ENCODE data around the gene MNX1. TPM values are rescaled to one million over a fixed set of nuclear protein-coding genes. Genes with fewer than 3 reads are reported as not detected.

The MNX1 gene
- total RNA-seq, 1 experiment from 2014 or later: 2.6 TPM

DNA sequence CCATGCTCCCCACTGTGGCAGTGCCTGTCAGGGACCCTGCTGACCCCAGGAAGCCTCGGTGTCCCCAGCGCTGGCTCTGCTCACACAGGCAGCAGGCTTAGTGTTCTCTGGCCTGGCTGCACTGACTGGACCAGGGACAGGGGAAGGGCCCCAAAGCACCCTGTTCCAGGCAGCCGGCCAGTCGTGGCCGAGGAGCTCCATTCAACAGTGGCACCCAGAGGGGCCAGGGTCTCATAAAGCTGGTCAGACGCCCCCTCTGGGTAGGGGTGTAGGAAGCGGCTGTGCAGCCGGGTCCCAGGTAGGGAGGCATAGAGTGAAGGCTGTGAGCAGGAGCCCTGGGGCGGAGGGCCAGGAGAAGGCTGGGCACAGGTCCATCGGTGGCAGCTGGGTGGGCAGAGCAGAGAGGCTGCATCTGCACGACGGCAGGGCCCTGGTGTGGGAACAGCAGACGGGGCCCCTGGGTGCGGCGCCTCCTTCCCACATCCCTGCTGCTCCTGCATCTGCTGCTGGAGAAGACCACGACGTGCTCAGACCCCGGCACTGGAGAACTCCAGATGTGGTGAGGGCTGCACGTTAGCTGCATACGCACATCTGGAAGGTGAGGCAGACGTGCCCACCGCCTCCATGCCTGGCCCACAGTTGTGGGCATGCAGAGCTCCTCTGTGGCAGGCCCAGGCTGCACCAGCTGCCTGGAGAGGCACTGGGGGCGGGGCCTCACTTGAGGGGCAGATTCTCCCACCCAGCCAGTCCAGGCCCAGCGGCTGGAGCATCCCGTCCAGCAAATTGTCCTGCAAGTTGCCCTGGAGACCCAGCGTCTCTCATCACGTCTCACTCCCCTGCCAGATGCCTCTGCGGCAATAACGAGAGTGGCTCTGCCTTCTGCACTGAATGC is 25.1 kb downstream of the MNX1 start:
- Histone ChIP-seq H3K9ac (ENCODE audit: low read length) (no peak overlapping the region), H3K79me2 (ENCODE audit: low read length) (no peaks in the 10 kb centered on the region), H4K20me1 (ENCODE audit: low read length) (no peaks in the 10 kb centered on the region), H3K4me1 (ENCODE audit: insufficient read depth, low read length) (no peaks in the 10 kb centered on the region), H3K9me3 (ENCODE audit: low read length) (no peaks in the 10 kb centered on the region), H3K9me2 (replicated peaks; ENCODE audit: low read length) (no peaks in the 10 kb centered on the region), H2AFZ (ENCODE audit: low read length) (no peak overlapping the region), H3K4me3 (ENCODE audit: low read length) (no peak overlapping the region), H3F3A (ENCODE audit: low read length, unreplicated experiment) (no peaks in the 10 kb centered on the region), H3K36me3 (ENCODE audit: low read depth, low read length) (no peaks in the 10 kb centered on the region), H3K27me3 (ENCODE audit: low read length) (no peaks in the 10 kb centered on the region), H3K27ac (ENCODE audit: low read length) (no peak overlapping the region), H3K4me2 (ENCODE audit: low read length) (no peak overlapping the region)
- ATAC-seq (no peak), DNase-seq (no peak)
- POLR2A ChIA-PET (ENCODE audit: unreplicated experiment): no interaction called here
- no TSS peak for BruUV-seq (replicated peaks)
- intact Hi-C loops (cut with micrococcal nuclease): no loop called here
- TF ChIP-seq EZH2 (IDR thresholded peaks at IDR 0.05; ENCODE audit: low read length, unreplicated experiment) (no peak), EZH2phosphoT487 (IDR thresholded peaks at IDR 0.05; ENCODE audit: borderline replicate concordance, low read length) (no peak)
- TF ChIP-seq, protein P1, sequence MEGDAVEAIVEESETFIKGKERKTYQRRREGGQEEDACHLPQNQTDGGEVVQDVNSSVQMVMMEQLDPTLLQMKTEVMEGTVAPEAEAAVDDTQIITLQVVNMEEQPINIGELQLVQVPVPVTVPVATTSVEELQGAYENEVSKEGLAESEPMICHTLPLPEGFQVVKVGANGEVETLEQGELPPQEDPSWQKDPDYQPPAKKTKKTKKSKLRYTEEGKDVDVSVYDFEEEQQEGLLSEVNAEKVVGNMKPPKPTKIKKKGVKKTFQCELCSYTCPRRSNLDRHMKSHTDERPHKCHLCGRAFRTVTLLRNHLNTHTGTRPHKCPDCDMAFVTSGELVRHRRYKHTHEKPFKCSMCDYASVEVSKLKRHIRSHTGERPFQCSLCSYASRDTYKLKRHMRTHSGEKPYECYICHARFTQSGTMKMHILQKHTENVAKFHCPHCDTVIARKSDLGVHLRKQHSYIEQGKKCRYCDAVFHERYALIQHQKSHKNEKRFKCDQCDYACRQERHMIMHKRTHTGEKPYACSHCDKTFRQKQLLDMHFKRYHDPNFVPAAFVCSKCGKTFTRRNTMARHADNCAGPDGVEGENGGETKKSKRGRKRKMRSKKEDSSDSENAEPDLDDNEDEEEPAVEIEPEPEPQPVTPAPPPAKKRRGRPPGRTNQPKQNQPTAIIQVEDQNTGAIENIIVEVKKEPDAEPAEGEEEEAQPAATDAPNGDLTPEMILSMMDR (conservative IDR thresholded peaks at IDR 0.05; ENCODE audit: low read depth, low read length): no peak
- CTCF ChIA-PET: no interaction called here

DNA sequence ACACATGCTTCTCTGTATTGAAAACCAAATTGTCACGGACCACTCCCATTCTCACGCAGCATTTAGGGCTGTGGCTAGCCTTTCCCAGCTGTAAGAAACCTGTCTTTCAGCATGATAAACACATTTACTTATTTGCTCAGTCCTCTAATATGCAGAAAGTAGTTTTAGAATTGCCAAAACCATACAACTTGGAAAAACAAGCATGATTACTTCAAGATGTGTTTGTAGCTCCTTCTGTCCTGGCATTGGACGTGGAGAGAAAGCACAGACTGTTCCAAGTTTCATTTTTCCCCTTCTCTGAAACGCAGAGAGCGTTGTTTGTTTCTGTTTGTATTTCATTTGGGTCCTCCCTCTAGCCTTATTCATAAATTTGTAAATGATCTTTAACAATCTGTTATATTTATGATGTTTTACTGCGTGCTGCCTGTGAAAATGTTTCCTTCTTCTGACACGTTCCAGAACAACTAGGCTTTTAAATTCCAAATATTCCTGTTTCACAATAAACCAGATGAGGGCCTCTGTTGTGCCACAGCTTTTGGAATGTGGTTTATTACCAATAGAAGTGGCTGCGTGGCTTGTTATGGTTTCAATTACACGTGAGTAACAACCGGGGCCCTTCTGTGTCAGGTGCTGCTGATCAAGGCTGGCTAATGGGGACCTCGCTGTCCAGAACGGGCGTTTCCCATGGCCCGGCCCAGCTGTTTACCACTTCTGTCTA is 26.1 kb downstream of the MNX1 start:
- Histone ChIP-seq H2AFZ (ENCODE audit: low read length) (no peak overlapping the region), H3K36me3 (ENCODE audit: low read depth, low read length) (no peaks in the 10 kb centered on the region), H3K9me3 (ENCODE audit: low read length) (no peaks in the 10 kb centered on the region), H3K27ac (ENCODE audit: low read length) (no peak overlapping the region), H3F3A (ENCODE audit: low read length, unreplicated experiment) (no peaks in the 10 kb centered on the region), H4K20me1 (ENCODE audit: low read length) (no peaks in the 10 kb centered on the region), H3K9ac (ENCODE audit: low read length) (no peak overlapping the region), H3K4me1 (ENCODE audit: insufficient read depth, low read length) (no peaks in the 10 kb centered on the region), H3K4me2 (ENCODE audit: low read length) (no peak overlapping the region), H3K79me2 (ENCODE audit: low read length) (no peaks in the 10 kb centered on the region), H3K27me3 (ENCODE audit: low read length) (no peaks in the 10 kb centered on the region), H3K4me3 (ENCODE audit: low read length) (no peak overlapping the region), H3K9me2 (replicated peaks; ENCODE audit: low read length) (no peaks in the 10 kb centered on the region)
- POLR2A ChIA-PET (ENCODE audit: unreplicated experiment): no interaction called here
- no peak for DNase-seq
- intact Hi-C loops (cut with micrococcal nuclease): no loop called here
- CTCF ChIA-PET: no interaction called here
- ATAC-seq: no peak
- TF ChIP-seq EZH2 (IDR thresholded peaks at IDR 0.05; ENCODE audit: low read length, unreplicated experiment) (no peak), EZH2phosphoT487 (IDR thresholded peaks at IDR 0.05; ENCODE audit: borderline replicate concordance, low read length) (no peak)
- TF ChIP-seq, protein P1 (conservative IDR thresholded peaks at IDR 0.05; ENCODE audit: low read depth, low read length): no peak
- BruUV-seq (replicated peaks): no TSS peak

DNA sequence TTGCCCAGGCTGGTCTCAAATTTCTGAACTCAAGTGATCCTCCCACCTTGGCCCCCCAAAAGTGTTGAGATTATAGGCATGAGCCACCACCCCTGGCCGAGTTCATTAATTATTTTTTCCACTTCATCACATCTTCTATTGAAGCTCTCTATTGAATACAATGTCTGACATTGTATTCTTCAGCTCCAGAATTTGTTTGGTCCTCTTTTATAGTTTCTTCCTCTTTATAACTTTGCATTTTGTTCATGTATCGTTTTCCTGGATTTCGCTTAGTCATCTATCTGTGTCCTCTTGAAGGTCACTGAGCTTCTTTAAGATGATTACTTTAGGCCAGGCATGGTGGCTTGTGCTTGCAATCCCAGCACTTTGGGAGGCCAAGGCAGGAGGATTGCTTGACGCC is 30.8 kb downstream of the MNX1 start:
- BruUV-seq (replicated peaks): no TSS peak
- DNase-seq: no peak
- Histone ChIP-seq H3K9me3 (ENCODE audit: low read length) (no peaks in the 10 kb centered on the region), H2AFZ (ENCODE audit: low read length) (no peak overlapping the region), H3K9ac (ENCODE audit: low read length) (no peak overlapping the region), H4K20me1 (ENCODE audit: low read length) (no peaks in the 10 kb centered on the region), H3K79me2 (ENCODE audit: low read length) (no peaks in the 10 kb centered on the region), H3K9me2 (replicated peaks; ENCODE audit: low read length) (no peaks in the 10 kb centered on the region), H3K27ac (ENCODE audit: low read length) (no peak overlapping the region), H3K4me1 (ENCODE audit: insufficient read depth, low read length) (no peaks in the 10 kb centered on the region), H3F3A (ENCODE audit: low read length, unreplicated experiment) (no peaks in the 10 kb centered on the region), H3K27me3 (ENCODE audit: low read length) (no peaks in the 10 kb centered on the region), H3K36me3 (ENCODE audit: low read depth, low read length) (no peaks in the 10 kb centered on the region), H3K4me2 (ENCODE audit: low read length) (no peak overlapping the region), H3K4me3 (ENCODE audit: low read length) (no peak overlapping the region)
- ChIA-PET POLR2A (ENCODE audit: unreplicated experiment) (no interaction called here), CTCF (no interaction called here)
- intact Hi-C loops (cut with micrococcal nuclease): no loop called here
- ATAC-seq: no peak
- TF ChIP-seq, protein P1 (conservative IDR thresholded peaks at IDR 0.05; ENCODE audit: low read depth, low read length): no peak
- TF ChIP-seq EZH2phosphoT487 (IDR thresholded peaks at IDR 0.05; ENCODE audit: borderline replicate concordance, low read length) (no peak), EZH2 (IDR thresholded peaks at IDR 0.05; ENCODE audit: low read length, unreplicated experiment) (no peak)

All from PC-3 (cell line).